Breast epithelium (tissue), 4 donors: Measurements from ENCODE around the gene PTPRU. TPM values are rescaled to one million over a fixed set of nuclear protein-coding genes. Genes with fewer than 3 reads are reported as not detected.

ENCODE experiments used
- DNase-seq, 2 donors: peaks; one replicate each; pipeline ENCODE4 v3.0.0-alpha.2; 2019; ENCODE audit warnings: low spot score in 2 of 2
- H3K27ac ChIP-seq, 2 donors: fragments of 200-600 bp; sonication (generic) in 1 of 2; one replicate each; pipeline ENCODE4 v1.5.1; 2016 to 2019; ENCODE audit warnings: mild to moderate bottlenecking in 1 of 2
- H3K27me3 ChIP-seq, 2 donors: fragments of 200-600 bp; sonication (generic) in 1 of 2; one replicate each; pipeline versions ENCODE4 v1.5.1 to v1.6.0; 2017 to 2019; ENCODE audit warnings: control low read depth in 1 of 2, mild to moderate bottlenecking in 1 of 2
- H3K36me3 ChIP-seq: fragments of 200-600 bp; one replicate; pipeline ENCODE4 v1.5.1; 2019
- H3K4me1 ChIP-seq, 2 donors: fragments of 200-600 bp; sonication (generic); one replicate each; pipeline ENCODE4 v1.5.1; 2016 to 2019; ENCODE audit warnings: control low read depth in 1 of 2
- H3K4me3 ChIP-seq, 3 donors: fragments of 200-600 bp; sonication (generic); 1 replicate in 2 of 3; 2 replicates in 1 of 3; pipeline ENCODE4 v1.5.1; 2016 to 2019; ENCODE audit warnings: mild to moderate bottlenecking in 3 of 3, moderate library complexity in 2 of 3
- H3K9me3 ChIP-seq, 2 donors: fragments of 200-600 bp; sonication (generic) in 1 of 2; one replicate each; pipeline ENCODE4 v1.5.1; 2016 to 2019; ENCODE audit warnings: control low read depth in 1 of 2
- CTCF ChIP-seq, 3 donors: fragments of 450-650 bp; IDR thresholded peaks; one replicate each; pipeline ENCODE4 v1.5.1; 2016 to 2017; ENCODE audit warnings: antibody characterized with exemption in 3 of 3, mild to moderate bottlenecking in 3 of 3, moderate library complexity in 3 of 3
- POLR2A ChIP-seq: fragments of 450-650 bp; IDR thresholded peaks from one replicate; pipeline ENCODE4 v1.6.1; 2016; ENCODE audit warnings: antibody characterized with exemption, mild to moderate bottlenecking, moderate library complexity
- POLR2AphosphoS5 ChIP-seq, 3 donors: sonication (generic); formaldehyde crosslinking; IDR thresholded peaks; one replicate each; pipeline ENCODE4 v1.6.1; 2017; ENCODE audit warnings: antibody characterized with exemption in 3 of 3
- intact Hi-C: fragments of 100-400 bp; cut with DNase I; formaldehyde crosslinking; loops from one replicate; pipeline ENCODE4 v1.15.1; 2023; ENCODE audit warnings: low total_unique reads
- total RNA-seq, 3 donors: library from RNA; depleted of rRNA; stranded (reverse); fragments of >200 nt; gene quantifications; one replicate each; pipeline ENCODE4 v1.1.0, GENCODE V29; 2016

PTPRU gene
- total RNA-seq, 3 donors from 2014 or later = 16.0 to 33.1 (median 32.5) TPM

DNA sequence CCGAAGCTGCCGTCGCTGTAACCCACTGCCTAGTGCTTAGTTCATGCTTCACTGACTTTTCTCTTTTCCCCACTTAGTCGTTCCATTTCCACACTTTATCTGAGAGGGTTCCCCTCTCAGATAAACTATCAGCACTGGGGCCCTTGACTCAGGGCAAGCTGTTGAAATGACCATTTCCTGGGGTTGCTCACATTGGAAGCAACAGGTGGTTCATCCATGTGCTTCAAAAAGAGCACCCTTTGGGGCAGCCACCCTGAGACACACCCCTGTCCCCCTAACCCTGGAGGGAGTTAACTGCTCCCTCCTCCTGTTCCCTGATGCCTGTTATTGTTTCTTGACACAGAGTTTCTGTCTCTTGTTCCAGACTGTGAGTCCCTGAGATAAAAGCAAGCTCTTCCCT, 107.2 kb downstream of the PTPRU start:
- TF ChIP-seq CTCF (IDR thresholded peaks at IDR 0.05) (no peak), POLR2AphosphoS5 (IDR thresholded peaks at IDR 0.05) (no peak), POLR2A (no peak)
- DNase-seq = no peak
- Histone ChIP-seq H3K27ac (no peak overlapping the region), H3K36me3 (no peaks in the 10 kb centered on the region), H3K9me3 (no peaks in the 10 kb centered on the region), H3K4me1 (no peaks in the 10 kb centered on the region), H3K4me3 (no peak overlapping the region), H3K27me3 (no peaks in the 10 kb centered on the region)
- intact Hi-C loops = no loop called here

DNA sequence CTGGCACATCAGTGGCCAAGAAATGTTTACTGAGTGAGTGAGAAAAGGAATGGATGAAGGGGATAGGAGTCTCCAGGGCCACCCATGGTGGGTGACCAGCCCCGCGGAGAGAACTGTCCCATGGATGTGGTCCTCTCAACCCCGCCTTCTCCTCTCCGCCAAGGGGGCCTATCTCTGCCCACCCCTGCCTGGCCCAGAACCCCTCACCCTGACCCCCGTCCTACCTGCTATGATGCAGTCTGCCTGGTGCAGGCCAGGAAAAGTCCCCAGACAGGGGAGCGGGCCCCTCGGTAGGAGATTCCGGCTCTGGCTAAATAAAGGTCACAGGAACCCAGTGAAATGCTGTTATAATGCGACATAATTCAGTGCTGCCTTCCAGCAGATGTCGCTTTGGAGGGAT, 107.6 kb downstream of the PTPRU start:
- no peak overlapping the region for H3K4me3 ChIP-seq
- H3K9me3 ChIP-seq = no peaks in the 10 kb centered on the region
- H3K27ac ChIP-seq = no peak overlapping the region
- no peaks in the 10 kb centered on the region for H3K27me3 ChIP-seq
- no peak for DNase-seq
- intact Hi-C loops = no loop called here
- TF ChIP-seq CTCF (IDR thresholded peaks at IDR 0.05) = no peak
- TF ChIP-seq POLR2AphosphoS5 (IDR thresholded peaks at IDR 0.05) = no peak
- no peak for TF ChIP-seq POLR2A
- H3K36me3 ChIP-seq = no peaks in the 10 kb centered on the region
- no peaks in the 10 kb centered on the region for H3K4me1 ChIP-seq

DNA sequence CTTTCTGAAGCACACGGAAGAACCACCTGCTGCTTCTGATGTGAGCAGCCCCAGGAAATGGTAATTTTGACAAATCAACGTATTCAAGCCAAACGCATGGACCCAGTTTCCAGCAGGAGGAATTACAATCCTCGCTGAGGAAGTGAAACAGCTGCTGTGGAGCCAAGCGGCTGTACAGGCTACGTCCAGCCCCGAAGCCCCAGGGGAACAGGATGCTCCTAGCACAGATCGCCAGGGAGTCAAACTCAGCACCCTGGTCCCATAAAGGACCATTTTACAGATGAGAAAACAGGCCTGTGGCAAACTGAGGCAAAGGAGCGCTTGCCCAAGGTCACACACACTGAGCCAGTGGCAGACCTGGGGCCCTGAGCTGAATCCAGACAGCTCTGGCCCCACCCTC, 108.0 kb downstream of the PTPRU start:
- H3K4me3 ChIP-seq = no peak overlapping the region

DNA sequence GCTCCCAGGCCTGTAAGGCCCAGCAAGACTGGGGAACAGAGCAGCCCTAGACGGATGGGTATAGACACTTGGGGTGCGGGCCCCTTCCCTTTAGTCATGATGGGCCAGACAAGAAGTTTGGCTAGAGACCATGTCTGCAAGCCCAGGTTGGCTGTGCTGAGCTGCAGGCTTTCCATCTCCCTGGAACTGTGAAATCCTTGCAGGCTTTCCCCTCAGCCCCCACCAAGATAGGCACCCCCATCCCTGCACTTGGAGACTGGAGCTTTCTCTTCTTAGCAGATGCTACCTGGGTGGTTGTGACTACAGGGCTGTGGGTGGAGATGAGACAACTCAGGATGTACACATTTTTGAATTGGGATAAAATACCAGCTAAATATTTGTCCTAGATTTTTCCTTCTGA, 110.3 kb downstream of the PTPRU start:
- DNase-seq = no peak
- Histone ChIP-seq H3K4me1 (no peaks in the 10 kb centered on the region), H3K27ac (no peak overlapping the region), H3K36me3 (no peaks in the 10 kb centered on the region), H3K27me3 (no peaks in the 10 kb centered on the region), H3K4me3 (no peak overlapping the region), H3K9me3 (no peaks in the 10 kb centered on the region)
- TF ChIP-seq POLR2A (no peak), POLR2AphosphoS5 (IDR thresholded peaks at IDR 0.05) (no peak), CTCF (IDR thresholded peaks at IDR 0.05) (no peak)
- intact Hi-C loops = no loop called here

More for the DNA sequence above, 108.0 kb downstream of the PTPRU start:
- no peaks in the 10 kb centered on the region for H3K4me1 ChIP-seq
- TF ChIP-seq POLR2A (no peak), CTCF (IDR thresholded peaks at IDR 0.05) (no peak), POLR2AphosphoS5 (IDR thresholded peaks at IDR 0.05) (no peak)
- no peak for DNase-seq
- no peaks in the 10 kb centered on the region for H3K36me3 ChIP-seq
- H3K27me3 ChIP-seq = no peaks in the 10 kb centered on the region
- H3K27ac ChIP-seq = no peak overlapping the region
- intact Hi-C loops = no loop called here
- H3K9me3 ChIP-seq = no peaks in the 10 kb centered on the region

GRCh38 chr1:29349871-29350491, 113.7 kb downstream of the PTPRU start:
- TF ChIP-seq POLR2A = no peak
- no peak for TF ChIP-seq CTCF (IDR thresholded peaks at IDR 0.05)
- TF ChIP-seq POLR2AphosphoS5 (IDR thresholded peaks at IDR 0.05) = no peak
- Histone ChIP-seq H3K4me3 (no peak overlapping the region), H3K9me3 (no peaks in the 10 kb centered on the region), H3K36me3 (no peaks in the 10 kb centered on the region), H3K27me3 (no peaks in the 10 kb centered on the region), H3K4me1 (no peaks in the 10 kb centered on the region), H3K27ac (no peak overlapping the region)
- DNase-seq = no peak
- intact Hi-C loops = no loop called here
